Thymus (tissue), 11 donors: ENCODE measurements around the gene BCL2L15. TPM values are rescaled to one million over a fixed set of nuclear protein-coding genes. Genes with fewer than 3 reads are reported as not detected.

Source experiments
- DNase-seq, 9 donors: peaks; one replicate each; pipeline ENCODE4 v3.0.0-alpha.2; 2013; ENCODE audit warnings: low spot score in 9 of 9, low read depth in 6 of 9, missing footprints in 1 of 9
- H3K27ac ChIP-seq, 2 donors: one replicate each; pipeline ENCODE4 v1.5.1; 2013; ENCODE audit warnings: control low read depth in 1 of 2, low read depth in 1 of 2, low read length in 1 of 2, mild to moderate bottlenecking in 1 of 2, moderate library complexity in 1 of 2
- H3K27me3 ChIP-seq, 2 donors: one replicate each; pipeline ENCODE4 v1.5.1; 2013; ENCODE audit warnings: low read length in 1 of 2; ENCODE audit not compliant: control insufficient read depth in 2 of 2, insufficient read depth in 1 of 2
- H3K36me3 ChIP-seq, 2 donors: one replicate each; pipeline ENCODE4 v1.5.1; 2013; ENCODE audit warnings: low read length in 1 of 2, mild to moderate bottlenecking in 1 of 2, moderate library complexity in 1 of 2; ENCODE audit not compliant: control insufficient read depth in 2 of 2, insufficient read depth in 2 of 2
- H3K4me1 ChIP-seq, 2 donors: one replicate each; pipeline ENCODE4 v1.5.1; 2013; ENCODE audit warnings: low read length in 2 of 2; ENCODE audit not compliant: control insufficient read depth in 2 of 2, insufficient read depth in 2 of 2
- H3K4me3 ChIP-seq, 2 donors: one replicate each; pipeline ENCODE4 v1.5.1; 2013; ENCODE audit warnings: low read length in 2 of 2, control low read depth in 1 of 2, mild to moderate bottlenecking in 1 of 2
- H3K9me3 ChIP-seq, 2 donors: one replicate each; pipeline ENCODE4 v1.5.1; 2013; ENCODE audit warnings: low read length in 1 of 2, mild to moderate bottlenecking in 1 of 2; ENCODE audit not compliant: control insufficient read depth in 2 of 2, insufficient read depth in 1 of 2
- WGBS: extraction: QIAGEN DNeasy Blood & Tissue Kit; methylation state at CpG from one replicate; pipeline ENCODE4 v1.1.7; 2013; 5-methylcytosine and 5-hydroxymethylcytosine counted together
- polyA plus RNA-seq: library from polyadenylated mRNA; stranded (reverse); fragments of 200-250 nt; gene quantifications from one replicate; pipeline ENCODE4 v1.2.3, GENCODE V29; 2013
- total RNA-seq: library from RNA; stranded (reverse); fragments of 120-200 nt; gene quantifications from one replicate; pipeline ENCODE4 v1.2.4, GENCODE V29; 2013
- donor health status: healthy.

The BCL2L15 gene
- total and polyA plus RNA-seq, 2 donors: 0.76 to 1.8 TPM

DNA sequence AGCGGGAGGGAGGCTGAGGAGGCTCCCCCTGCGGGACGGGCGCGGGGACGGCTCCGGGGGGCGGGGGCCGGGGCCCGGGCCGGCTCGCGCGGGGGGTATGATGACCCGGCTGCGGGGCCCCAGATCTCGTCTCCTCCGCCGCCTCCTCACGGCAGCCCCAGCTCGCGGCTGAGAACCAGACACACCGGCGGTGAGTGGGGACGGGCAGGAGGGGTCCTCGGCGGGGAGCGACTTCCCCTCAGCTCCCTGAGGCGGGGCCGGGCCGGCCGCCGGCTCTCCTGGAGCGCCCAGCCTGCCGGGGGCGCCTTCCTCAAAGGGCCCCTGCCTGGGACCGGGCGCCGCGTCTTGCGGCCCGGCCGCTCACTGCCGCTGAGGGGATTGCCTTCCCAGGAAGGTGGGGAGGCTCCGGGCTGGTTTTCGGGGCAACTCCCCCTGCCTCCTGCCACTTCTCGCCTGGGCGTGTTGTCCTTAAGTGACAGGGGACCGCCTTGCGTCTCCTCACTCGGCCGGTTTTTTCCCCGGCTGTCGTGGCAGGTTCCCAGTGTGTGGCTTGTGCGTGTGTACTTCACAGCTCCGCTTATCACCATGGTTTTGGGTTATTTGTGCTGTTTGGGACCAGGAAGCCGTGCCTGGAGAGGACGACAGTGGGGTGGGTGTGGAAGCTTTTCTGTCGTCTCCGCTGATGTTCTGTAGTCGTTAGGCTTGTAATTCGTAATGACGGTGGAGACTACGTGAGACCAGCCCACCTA is 42.5 kb upstream of the BCL2L15 start:
- peak overlapping the region; percentile 94 to 99 for H3K27ac ChIP-seq
- H3K4me1 ChIP-seq: peaks cover 14 to 35% of the 10 kb centered on the region in 2 donors
- H3K36me3 ChIP-seq: peaks cover 0 to 5% of the 10 kb centered on the region in 2 donors
- H3K27me3 ChIP-seq: no peaks in the 10 kb centered on the region
- peak in 3 of 9 donors; percentile 55 to 75 (median 60) for DNase-seq
- peak overlapping the region; percentile 89 to 96 for H3K4me3 ChIP-seq
- no peaks in the 10 kb centered on the region for H3K9me3 ChIP-seq
- WGBS: under 1% methylated on average over 64 of the region's 64 CpGs

GRCh38 chr1:113928941-113929749 is 41.8 kb upstream of the BCL2L15 start, which contains the start of gene HIPK1:
HIPK1 (plus strand) TSS chr1:113929324.
- peak in 7 of 9 donors; percentile 88 to 97 (median 93) for DNase-seq
- Histone ChIP-seq H3K27ac (peak within 1 kb of the TSS; percentile 98 to 99), H3K27me3 (no peaks in the 10 kb centered on the region), H3K9me3 (no peaks in the 10 kb centered on the region), H3K36me3 (peaks cover 0 to 5% of the 10 kb centered on the region in 2 donors), H3K4me3 (peak within 1 kb of the TSS; percentile 94 to 96), H3K4me1 (peaks cover 9 to 28% of the 10 kb centered on the region in 2 donors)
- WGBS: under 1% methylated on average over 61 of the region's 61 CpGs

DNA sequence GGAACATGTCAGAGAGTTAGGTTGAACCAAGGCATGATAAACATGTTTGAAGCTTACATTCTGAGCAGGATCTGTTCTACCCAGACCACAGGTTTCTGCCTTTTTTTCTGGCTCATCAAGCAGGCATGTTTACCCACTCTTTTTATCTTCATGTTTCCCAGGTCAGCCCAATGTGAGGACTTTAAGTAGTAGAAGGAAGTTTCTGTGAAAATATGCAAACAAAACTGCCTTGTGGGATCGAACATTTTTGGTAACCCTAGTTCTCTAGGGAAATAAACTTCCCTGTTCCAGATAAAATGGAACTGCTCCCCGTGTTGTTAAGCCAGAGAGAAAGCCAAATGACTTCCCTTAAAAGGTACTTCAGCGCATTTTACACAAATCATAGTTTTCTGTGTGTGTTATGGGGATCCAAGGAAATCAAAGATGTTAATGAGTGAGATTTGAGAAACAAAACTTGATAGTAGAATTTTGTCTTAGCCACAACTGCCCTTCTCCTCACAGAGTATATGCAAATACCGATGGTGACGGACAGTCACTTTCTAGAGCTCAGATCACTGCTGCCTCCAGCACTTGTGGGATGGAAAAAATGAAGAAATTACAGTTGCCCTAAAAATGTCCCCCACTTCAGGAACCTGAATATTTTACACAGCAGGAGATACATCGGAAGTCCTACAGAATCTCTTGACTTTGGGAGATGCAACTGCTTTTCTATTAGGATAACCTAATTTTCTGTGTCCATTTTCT is 41.0 kb upstream of the BCL2L15 start:
- no peaks in the 10 kb centered on the region for H3K27me3 ChIP-seq
- peak overlapping the region; percentile 98 to 99 for H3K27ac ChIP-seq
- WGBS: 12% methylated on average over 6 of the region's 6 CpGs
- peak overlapping the region; percentile 94 to 96 for H3K4me3 ChIP-seq
- DNase-seq: peak in 2 of 9 donors; percentile 13 to 46
- H3K9me3 ChIP-seq: no peaks in the 10 kb centered on the region
- no peaks in the 10 kb centered on the region for H3K36me3 ChIP-seq
- H3K4me1 ChIP-seq: peaks cover 6 to 23% of the 10 kb centered on the region in 2 donors

GRCh38 chr1:113924473-113924872 is 37.1 kb upstream of the BCL2L15 start:
- Histone ChIP-seq H3K36me3 (no peaks in the 10 kb centered on the region), H3K4me1 (peaks cover 0 to 11% of the 10 kb centered on the region in 2 donors), H3K4me3 (no peak overlapping the region), H3K27ac (no peak overlapping the region), H3K9me3 (no peaks in the 10 kb centered on the region), H3K27me3 (no peaks in the 10 kb centered on the region)
- WGBS: 98% methylated on average over 2 of the region's 2 CpGs
- no peak for DNase-seq

- Histone ChIP-seq H3K36me3 (no peaks in the 10 kb centered on the region), H3K4me1 (peaks cover 0 to 3% of the 10 kb centered on the region in 2 donors), H3K27ac (no peak overlapping the region), H3K27me3 (no peaks in the 10 kb centered on the region), H3K4me3 (no peak overlapping the region), H3K9me3 (no peaks in the 10 kb centered on the region)
- no peak for DNase-seq
- WGBS: 97% methylated on average over 4 of the region's 4 CpGs
Observed at GRCh38 chr1:113922957-113923356, 35.6 kb upstream of the BCL2L15 start.

GRCh38 chr1:113918243-113918642 is 30.9 kb upstream of the BCL2L15 start:
- peaks cover 5 to 7% of the 10 kb centered on the region in 2 donors for H3K4me1 ChIP-seq
- H3K9me3 ChIP-seq: no peaks in the 10 kb centered on the region
- no peak overlapping the region for H3K4me3 ChIP-seq
- H3K27ac ChIP-seq: no peak overlapping the region
- DNase-seq: no peak
- H3K27me3 ChIP-seq: no peaks in the 10 kb centered on the region
- H3K36me3 ChIP-seq: peaks cover 0 to 2% of the 10 kb centered on the region in 2 donors

DNA sequence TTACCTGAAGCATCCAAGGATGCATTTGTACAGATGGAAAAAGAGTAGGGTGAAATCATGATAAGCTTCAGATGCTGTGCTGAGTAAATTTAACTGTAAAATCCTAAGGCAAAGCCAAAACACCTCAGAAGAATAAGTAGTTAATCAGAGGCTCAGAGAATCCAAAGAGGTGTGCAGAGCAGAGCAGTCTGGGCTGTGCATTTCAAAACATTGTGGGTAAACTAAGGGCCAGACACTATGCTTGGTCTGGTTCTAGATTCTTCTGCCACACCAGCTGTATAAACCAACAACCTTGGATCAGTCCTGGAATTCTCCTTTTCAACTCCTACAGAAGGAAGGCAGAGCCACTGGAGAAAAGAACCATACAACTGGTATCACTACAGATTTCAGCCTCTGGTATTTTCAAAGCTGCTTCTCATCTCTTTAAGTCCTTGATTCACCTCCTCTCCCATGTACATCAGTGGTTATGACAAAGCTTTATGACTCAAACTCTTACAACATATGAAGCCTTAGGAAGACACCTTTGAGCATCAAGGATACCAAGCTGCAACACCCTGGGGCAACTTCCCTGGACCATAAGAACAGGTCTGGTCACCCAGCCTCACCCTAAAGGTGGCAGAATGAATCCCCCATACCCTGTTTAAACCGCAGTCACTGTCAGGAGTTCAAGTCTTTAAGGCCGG is 30.2 kb upstream of the BCL2L15 start:
- Histone ChIP-seq H3K27me3 (no peaks in the 10 kb centered on the region), H3K36me3 (peaks cover 2 to 7% of the 10 kb centered on the region in 2 donors), H3K27ac (no peak overlapping the region), H3K4me1 (peaks cover 5 to 7% of the 10 kb centered on the region in 2 donors), H3K9me3 (no peaks in the 10 kb centered on the region), H3K4me3 (no peak overlapping the region)
- no peak for DNase-seq
- 94% methylated on average over 2 of the region's 2 CpGs for WGBS

GRCh38 chr1:113916974-113917373 is 29.6 kb upstream of the BCL2L15 start:
- Histone ChIP-seq H3K27me3 (no peaks in the 10 kb centered on the region), H3K36me3 (peaks cover 4 to 9% of the 10 kb centered on the region in 2 donors), H3K4me1 (peaks cover 5 to 7% of the 10 kb centered on the region in 2 donors), H3K9me3 (no peaks in the 10 kb centered on the region), H3K4me3 (no peak overlapping the region), H3K27ac (no peak overlapping the region)
- no peak for DNase-seq
- 100% methylated on average over 5 of the region's 5 CpGs for WGBS
